Glomerular endothelial cell (primary cell): ENCODE data around the gene DOCK9. TPM values are rescaled to one million over a fixed set of nuclear protein-coding genes. Genes with fewer than 3 reads are reported as not detected.

ENCODE experiments used
- DNase-seq: peaks from one replicate; pipeline ENCODE4 v3.0.0-alpha.2; 2011; ENCODE audit warnings: low read depth, low spot score; ENCODE audit errors: extremely low read depth
- total RNA-seq: library from RNA; depleted of rRNA; stranded (reverse); fragments of >200 nt; gene quantifications from 2 replicates; pipeline ENCODE4 v1.2.3, GENCODE V29; 2015

Gene DOCK9, protein sequence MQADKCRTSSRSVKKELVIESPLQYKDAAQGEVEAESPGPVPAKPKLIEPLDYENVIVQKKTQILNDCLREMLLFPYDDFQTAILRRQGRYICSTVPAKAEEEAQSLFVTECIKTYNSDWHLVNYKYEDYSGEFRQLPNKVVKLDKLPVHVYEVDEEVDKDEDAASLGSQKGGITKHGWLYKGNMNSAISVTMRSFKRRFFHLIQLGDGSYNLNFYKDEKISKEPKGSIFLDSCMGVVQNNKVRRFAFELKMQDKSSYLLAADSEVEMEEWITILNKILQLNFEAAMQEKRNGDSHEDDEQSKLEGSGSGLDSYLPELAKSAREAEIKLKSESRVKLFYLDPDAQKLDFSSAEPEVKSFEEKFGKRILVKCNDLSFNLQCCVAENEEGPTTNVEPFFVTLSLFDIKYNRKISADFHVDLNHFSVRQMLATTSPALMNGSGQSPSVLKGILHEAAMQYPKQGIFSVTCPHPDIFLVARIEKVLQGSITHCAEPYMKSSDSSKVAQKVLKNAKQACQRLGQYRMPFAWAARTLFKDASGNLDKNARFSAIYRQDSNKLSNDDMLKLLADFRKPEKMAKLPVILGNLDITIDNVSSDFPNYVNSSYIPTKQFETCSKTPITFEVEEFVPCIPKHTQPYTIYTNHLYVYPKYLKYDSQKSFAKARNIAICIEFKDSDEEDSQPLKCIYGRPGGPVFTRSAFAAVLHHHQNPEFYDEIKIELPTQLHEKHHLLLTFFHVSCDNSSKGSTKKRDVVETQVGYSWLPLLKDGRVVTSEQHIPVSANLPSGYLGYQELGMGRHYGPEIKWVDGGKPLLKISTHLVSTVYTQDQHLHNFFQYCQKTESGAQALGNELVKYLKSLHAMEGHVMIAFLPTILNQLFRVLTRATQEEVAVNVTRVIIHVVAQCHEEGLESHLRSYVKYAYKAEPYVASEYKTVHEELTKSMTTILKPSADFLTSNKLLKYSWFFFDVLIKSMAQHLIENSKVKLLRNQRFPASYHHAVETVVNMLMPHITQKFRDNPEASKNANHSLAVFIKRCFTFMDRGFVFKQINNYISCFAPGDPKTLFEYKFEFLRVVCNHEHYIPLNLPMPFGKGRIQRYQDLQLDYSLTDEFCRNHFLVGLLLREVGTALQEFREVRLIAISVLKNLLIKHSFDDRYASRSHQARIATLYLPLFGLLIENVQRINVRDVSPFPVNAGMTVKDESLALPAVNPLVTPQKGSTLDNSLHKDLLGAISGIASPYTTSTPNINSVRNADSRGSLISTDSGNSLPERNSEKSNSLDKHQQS (N-terminal part only)
- total RNA-seq = 400 and 419 TPM in 2 replicates

DNA sequence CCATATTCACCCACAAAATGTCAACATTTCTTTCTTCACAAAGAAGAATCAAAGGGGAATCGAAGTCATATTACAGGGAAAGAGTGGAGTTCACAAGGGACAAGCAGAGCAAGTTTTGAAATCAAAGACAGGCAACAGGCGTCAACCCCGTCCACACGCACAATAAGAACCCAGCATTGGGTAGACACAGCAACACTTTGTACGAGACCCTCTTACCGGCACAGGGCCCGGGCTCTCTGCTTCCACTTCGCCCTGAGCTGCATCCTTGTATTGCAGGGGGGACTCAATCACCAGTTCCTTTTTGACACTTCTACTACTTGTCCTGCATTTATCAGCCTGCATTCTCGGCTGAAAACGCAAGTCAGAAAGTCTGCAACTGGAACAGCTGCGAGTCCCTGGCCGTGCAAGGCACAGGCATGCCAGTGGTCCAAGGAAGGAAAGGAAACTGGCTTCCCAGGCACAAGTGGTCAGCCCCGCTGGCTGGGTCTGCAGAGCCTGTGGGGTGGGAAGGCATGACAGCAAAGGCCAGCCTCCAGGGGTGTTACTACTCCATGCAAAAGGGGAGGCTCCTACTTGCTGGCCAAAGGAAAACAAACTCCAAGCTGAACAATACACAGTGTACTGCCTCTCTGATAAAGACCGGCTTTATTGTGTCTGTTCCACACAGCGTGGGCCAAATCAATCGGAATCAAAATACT is at the start of gene DOCK9:
TSS of gene DOCK9 (minus strand) at position 497 of the 698 bp plus-strand sequence. CDS start at position 342, 155 bp downstream.
- no peak for DNase-seq

DNA sequence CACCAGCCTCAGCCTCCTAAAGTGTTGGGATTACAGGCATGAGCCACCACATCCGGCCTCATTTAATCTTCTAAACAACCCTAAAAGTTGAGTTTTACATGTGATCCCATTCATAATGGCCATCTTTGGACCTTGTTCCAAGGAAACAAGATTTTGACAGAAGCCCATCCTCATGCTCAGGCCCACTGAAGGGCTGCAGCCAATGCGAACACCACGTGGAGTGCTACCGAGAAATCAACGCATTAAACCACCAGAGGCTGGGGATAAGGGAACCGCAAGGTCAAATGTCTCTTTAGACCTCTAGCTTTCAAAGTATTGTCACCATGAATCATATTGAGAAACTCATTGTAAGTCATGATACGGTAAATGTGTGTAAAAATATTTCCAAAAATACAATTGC is 49.4 kb upstream of the DOCK9 start:
- no peak for DNase-seq

DNA sequence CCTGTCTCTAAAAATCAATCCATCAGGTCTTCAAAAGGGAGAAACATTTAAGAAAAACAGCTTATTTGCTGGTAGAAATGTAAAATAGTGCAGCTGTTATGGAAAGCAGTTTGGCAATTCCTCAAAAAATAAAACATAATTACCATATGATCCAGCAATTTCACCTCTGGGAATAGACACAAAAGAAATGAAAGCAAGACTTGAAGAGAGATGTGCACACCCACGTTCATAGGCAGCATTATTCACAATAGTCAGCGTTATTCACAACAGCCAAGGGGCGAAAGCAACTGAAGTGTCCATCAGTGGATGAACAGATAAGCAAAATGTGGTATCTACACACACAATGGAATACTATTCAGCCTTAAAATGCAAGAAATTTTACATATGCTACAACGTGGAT is 45.1 kb upstream of the DOCK9 start:
- DNase-seq = no peak

DNA sequence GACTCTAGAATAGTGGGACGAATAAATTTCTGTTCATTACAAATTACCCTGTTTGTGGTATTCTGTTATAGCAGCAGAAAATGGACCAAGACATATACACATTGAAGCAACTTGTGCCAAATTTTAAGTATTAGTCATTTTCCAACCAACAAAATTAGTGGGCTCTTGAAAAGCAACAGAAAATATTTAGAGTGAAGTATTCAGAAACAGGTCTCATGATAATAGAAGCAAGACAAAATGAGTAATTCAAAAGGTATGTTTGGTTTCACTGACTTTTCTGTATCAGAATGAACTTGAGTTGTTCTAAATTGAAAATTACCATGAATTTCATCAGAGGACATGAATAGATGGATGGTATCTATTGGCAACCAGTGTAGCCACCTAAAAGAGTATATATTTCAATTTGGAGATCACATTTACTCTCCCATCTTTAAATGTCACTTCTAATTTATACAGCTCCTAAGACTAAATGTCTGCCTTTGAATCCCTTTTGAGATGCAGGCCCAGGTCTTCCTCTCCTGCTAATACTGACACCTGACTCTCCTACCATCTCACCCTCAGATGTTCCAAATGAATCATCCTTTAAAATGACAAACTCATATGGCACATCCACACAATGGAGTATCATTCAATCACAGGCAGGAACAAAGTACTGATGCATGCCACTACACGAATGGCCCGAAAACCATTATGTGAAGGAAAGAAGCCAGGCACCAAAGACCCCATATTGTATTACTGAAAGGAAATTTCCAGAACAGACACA is 40.7 kb upstream of the DOCK9 start:
- no peak for DNase-seq

DNA sequence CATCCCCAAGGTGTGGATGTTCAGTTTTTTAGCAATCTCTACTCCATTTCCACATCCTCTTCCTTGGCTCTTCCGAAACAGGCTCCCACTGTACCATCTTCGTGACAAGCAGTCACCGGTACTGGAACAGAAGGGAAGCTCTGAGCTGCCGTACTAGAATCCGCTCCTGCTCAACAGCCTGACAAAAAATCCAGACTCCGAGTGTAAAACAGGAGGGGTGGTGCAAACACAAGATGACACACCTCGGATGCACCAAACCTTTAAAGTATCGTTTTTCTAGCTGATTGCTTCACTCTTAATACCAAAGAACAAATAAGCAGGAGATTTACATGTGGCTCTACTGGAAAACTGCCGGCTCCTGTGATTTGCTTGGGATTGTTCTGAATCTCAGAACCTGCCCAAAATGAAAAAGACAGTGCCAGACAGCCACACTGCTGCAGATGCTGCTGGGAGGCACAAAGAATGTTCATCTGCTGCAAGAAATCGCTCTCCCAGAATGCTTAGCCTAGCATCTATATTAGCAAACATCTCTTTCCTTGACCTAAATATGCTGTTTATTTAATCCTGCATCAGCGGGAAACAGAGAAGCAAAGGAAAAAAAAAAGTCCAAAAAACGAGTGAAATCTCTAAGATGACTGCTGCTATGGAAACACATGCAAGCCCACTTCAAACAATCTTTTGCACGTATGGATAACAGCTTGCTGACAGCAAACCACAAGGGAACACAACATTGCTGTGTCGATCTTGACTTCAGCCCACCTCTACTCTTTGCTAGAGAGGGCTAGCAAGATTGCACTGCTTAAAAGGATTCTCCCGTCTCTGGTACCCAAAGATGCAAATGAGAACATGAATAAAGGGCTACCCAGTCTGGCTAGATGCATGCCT is 38.0 kb upstream of the DOCK9 start:
- no peak for DNase-seq

DNA sequence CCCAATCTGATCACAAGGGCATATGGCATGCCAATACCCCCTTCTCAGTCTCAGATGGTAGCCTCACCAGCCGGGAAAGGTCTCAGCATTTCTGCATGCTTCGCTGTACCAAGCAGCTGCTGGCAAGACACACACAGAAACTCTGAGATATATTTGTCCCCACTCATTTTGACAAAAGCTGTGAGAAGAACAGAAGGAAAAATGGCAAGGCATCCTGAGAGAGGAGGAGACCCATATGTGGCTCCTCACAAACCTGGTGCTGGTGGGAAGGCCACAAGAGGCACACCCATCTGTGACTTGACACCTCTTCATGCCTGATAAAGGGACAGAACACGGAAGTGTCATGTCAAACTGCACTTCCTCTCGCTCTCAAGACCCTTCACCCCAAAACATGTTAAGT is 36.7 kb upstream of the DOCK9 start:
- no peak for DNase-seq

DNA sequence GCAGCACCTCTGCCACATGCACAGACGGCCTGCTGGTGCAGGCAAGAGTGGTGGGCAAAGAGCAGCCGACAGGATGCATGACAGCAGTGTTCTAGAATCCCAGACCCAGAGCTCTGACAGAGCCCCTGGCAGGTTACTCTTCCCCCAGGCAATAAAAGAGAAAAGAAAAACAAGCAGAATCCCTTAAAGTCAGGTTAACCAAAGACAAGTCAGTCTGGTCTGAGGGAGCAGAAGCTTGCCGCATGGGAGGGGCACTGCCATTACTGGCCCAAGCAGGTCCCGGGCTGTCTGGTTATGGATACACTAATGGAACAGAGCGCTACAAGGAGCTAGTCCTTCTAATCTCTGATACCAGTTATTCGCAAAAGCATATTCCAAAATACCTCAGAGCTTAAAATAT is 36.1 kb upstream of the DOCK9 start:
- DNase-seq = no peak

DNA sequence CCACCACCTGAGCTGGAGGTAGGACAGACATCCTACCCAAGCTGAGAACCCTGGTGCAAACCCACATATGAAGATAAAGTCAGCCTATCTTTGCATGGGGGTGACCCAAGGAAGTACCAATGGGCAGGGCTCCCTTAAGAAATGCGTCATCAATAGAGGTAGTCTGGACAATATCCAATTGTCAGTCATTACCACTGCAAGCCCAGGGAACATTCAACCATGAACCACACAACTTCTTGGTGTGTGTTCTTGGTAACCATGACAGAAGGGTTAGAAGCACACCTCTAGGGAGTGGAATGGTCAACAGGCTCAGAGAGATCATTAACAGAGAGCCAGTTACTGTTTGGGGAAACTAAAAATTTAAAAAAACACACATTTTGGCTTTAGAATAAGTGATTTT is 34.7 kb upstream of the DOCK9 start:
- no peak for DNase-seq

DNA sequence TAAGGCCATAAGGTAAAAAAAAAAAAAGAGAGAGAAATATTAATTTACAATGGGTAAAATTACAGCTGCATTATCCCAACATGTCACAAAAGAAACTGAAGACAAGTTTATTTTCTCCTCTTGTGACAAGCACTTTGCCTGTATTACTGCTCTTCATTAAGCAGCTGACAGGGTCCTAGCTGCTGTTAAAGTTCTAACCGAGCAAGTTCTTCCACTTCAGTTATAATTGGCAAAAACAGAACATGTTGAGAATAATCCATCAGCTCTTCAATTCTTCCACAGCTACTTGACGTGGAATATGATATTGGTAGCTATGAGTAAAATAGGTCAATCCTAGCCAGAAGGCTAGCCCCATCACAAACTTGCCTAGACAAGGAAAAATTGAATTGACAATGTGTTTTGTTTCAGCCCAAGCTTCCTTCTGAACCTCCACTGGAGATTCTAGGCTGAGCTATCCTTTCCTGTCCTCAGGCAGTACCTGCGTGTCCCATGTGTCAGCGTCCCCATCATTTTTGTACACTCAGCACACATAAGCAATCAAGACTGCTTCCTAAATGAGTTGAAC is 32.2 kb upstream of the DOCK9 start:
- no peak for DNase-seq

DNA sequence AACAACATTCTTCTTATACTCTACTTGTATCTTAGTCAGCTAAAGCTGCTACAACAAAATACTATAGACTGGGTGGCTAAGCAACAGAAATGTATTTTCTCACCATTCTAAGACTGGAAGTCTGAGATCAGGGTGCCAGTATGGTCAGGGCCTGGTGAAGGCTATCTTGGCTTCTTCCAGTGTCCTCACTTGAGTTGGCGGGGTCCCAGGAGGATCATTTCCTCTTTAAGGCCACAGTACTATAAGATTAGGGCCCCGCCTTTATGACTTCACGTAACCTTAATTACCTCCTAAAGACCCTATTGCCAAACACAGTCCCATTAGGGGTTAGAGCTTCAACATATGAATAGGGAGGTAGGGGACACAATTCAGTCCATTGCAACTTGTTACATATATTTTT is 30.7 kb upstream of the DOCK9 start:
- no peak for DNase-seq

DNA sequence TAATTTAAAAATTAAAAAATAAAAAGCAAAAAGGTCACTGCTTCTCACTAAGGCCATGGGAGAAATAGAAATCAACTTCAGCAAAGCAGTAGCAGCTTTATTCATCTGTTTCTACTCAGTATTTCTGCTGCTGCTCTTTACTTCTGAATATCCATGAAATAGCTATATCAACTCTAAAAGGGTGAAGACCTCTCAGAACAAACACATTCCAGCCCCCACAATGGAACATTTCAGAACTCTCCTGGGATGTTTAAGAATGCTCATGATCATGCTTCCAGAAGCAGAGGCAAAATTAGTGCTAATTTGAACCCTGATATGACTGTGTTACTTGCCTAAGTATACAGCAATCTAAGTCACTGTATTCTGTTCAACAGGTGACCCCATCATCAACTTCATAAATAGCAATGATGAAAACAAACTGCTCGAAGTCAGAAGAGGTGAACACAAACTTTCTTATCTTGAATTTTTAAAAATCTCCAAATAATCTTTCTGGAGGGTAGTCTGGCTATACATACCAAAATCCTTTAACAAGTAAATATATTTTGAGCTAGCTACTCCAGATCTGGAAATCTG is 29.6 kb upstream of the DOCK9 start:
- DNase-seq = no peak

DNA sequence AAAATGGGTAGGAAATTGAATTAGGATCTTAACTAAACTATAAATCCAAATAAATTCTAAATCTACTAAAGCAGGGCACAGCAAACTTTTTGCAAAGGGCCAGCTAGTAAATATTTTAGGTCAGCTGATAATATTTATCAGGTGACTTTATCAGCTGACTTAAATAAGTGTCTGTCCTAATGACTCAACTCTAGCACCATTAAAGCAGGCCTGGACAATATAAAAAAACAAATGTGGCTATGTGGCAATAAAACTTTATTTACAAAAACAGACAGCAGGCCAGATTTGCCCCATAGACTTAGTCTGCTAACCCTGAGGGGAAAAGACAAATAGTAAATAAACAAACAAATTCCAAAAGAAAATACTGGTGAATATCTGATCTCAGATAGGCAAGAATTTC is 27.7 kb upstream of the DOCK9 start:
- no peak for DNase-seq

DNA sequence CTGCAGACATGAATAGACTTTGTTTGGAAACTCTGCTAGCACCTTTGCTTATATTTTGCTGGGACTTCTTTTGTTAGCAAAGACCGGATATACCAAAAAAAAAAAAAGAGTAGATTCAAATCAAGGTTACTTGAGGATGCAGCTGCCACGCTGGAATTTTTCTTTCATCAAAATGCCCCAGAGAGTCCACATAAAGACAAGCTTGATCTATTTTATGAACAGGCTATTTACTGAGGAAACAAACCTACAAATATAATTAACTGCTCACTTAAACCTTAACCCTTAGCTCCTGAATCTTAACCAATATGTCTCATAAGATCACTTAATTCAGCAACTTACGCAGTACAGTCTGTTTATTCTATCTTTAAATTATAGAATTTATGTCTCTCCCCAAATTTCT is 27.1 kb upstream of the DOCK9 start:
- peak; percentile 48 for DNase-seq

DNA sequence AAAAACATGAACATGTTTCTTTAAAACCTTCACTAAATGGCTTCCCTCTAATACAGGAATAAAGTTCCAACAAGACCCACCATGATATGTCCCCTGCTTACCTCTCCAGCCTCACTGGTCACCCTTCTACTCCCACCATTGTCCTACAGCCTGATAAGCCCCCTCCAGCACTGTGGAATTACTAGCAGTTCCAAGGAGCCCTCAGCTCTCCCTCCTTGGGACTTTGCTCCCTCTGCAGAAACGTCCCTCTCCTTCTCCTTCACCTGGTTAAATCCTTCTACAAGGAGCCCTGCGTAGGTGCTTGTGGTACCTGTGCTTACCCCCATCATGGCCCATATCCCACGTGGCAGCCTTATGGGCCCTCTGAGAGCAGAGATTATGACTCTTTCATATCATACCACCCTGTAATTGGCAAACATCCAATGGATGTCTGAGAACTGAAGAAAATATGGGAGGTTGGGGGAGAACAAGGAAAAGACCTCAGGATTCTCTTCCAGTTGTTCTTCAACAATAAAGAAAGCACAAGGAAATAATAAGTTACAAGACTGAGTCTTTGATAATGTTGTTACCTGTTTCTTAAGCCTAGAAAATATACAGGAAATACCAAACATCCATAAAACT is 26.1 kb upstream of the DOCK9 start:
- no peak for DNase-seq

DNA sequence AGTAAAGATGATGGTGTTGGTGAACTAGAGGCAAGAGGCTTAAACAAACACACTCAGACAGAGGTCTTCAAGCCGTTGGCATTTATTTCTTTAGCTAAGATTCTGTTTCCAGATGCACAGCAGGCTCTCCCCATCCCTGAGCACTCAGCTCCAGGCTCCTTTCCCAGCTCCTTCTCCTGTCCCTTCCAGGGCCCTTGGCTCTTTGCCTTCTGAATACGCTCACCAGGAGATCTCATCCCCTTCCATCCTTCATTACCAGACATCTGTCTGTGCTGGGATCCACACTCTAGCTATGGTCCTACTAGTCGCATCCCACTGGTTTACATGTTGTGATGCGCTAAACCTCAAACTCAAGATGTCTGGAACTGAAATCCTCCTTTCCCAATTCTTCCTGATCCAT is 25.3 kb upstream of the DOCK9 start:
- DNase-seq = no peak

DNA sequence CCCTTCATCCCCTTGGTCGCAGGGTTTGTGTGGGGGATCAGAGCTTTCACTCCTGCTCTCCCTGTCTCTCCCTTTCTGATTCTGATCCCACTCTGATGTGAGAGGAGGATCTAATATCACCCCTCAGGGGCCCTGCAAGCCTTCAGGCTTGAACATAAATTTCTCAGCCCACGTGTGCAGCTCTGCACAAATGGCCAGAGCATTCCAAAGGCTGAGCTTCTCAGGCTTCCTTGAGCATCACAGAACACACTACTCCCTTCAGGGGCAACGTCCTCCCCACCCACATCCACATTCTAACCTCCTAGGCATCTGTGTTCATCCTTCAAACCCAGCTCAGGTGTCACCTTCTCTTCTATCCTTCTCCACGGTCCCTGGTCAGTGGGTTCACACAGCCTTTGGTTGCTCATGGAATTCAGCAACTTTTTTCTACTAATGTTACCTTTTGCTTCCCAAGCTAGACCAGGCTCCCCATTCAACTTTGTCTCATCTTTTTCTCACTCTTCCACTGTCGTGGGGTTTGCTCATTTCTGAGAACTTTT is 24.4 kb upstream of the DOCK9 start:
- DNase-seq = no peak

DNA sequence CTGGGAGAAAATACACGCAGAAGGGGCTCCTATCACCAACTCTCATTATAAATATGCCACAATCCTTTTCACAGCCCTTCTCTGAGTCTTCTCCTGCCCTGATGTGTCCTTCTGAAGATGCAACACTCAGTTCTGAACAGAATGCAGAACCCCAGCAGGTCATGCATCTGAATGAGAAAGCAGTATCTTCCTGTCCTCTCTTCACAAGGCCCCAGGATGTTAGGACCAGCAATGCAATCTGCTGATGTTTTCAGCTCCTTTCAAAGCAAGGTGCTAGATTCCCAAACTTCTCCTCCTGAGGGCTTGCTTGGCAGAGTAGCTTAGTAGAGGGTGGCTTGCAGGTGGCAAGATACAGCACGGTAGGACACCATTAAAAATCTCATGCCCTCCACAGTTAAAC is 22.3 kb upstream of the DOCK9 start:
- no peak for DNase-seq

DNA sequence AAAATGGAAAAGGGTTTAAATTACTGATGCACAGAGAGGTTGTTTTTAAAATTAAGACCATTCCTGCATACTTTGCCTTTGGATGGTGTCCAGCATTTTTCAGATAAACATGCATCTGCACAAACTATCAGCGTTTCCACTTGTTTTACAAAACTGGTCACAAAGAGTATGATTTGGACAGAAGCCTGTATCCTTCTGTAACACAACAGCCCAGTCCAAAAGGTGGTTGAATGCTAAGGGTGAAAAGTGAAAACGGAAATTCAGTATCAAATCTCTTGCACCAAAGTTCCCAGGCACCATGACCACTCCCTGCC is 21.7 kb upstream of the DOCK9 start:
- no peak for DNase-seq
